GM12891 (cell line): Measurements from ENCODE around the gene RTP5.

Source experiments
- PAX5 ChIP-seq: IDR thresholded peaks from 2 replicates; pipeline ENCODE4 v1.6.1; 2011; ENCODE audit warnings: low read length, moderate library complexity, mild to moderate bottlenecking; ENCODE audit not compliant: insufficient read depth, severe bottlenecking
- POLR2A ChIP-seq: IDR thresholded peaks from 2 replicates; pipeline ENCODE4 v1.6.1; 2011; ENCODE audit warnings: low read depth, low read length, control low read depth
- POLR2AphosphoS5 ChIP-seq: IDR thresholded peaks from 2 replicates; pipeline ENCODE4 v1.6.1; 2011; ENCODE audit warnings: low read depth, low read length, control low read depth
- POU2F2 ChIP-seq: IDR thresholded peaks from 2 replicates; pipeline ENCODE4 v1.6.1; 2011; ENCODE audit warnings: low read depth, mild to moderate bottlenecking, control low read depth, low read length, moderate library complexity
- TAF1 ChIP-seq: IDR thresholded peaks from 2 replicates; pipeline ENCODE4 v1.6.1; 2011; ENCODE audit warnings: low read depth, low read length, control low read depth

GRCh38 chr2:241909769-241910168 is 40.2 kb downstream of the RTP5 start:
- TF ChIP-seq POLR2A = no peak
- no peak for TF ChIP-seq POLR2AphosphoS5
- TF ChIP-seq TAF1 = no peak
- no peak for TF ChIP-seq PAX5
- no peak for TF ChIP-seq POU2F2
